Stimulated activated CD4-positive, alpha-beta T cell treated with anti-CD3 and anti-CD28 coated beads, Interleukin-4, amount 100 ng/mL, for 24 hours (primary cell): ENCODE data around the gene ABHD4.
"Not testable (repeated sequence)": the region's sequence is repeated elsewhere in the genome, so short reads cannot be mapped to it uniquely, and the experiment has no call there.

ENCODE experiments used
- DNase-seq: peaks from one replicate; pipeline ENCODE4 v3.0.0-alpha.2; 2020

The ABHD4 gene

DNA sequence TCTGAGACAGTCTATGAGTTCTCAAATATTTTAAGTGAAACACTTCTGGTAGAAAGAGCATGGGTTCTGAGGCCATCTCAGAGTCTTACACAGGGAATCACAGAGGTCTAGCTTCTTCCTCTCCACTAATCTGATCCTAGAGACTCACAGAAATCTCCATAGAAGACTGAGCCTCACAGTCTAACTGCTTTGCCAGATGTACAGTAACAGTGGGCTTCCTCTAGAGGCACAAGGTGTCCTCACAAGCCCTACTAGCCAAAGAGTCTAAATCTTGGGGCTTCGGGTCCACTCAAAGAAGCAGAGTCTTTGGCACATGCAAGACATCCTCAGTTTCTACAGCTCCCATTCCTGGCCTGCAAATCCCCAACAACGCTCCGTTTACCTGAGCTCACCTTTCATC is 32.0 kb downstream of the ABHD4 start:
- no peak for DNase-seq

DNA sequence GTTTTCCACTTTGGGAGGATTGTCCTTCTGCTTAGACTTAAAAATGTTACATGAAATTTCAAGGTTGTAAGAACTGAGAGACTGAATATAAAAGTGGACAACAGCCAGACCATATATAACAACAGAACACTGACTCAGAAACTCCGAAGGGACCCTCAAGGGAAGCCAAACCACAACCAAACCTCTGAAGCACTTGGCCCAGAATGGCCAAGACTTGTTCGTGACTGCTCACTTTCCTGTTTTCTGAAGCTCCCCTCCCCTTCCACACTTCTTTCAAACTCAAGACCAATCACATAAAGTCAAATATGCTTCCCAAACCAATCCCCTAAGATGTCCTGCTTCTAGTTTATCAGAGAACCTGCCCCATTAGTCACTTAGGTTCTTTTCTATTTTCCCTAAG is 32.4 kb downstream of the ABHD4 start:
- DNase-seq = no peak

- no peak for DNase-seq
These were observed 36.3 kb downstream of the ABHD4 start for GRCh38 chr14:22634233-22634900.

GRCh38 chr14:22635980-22636379 is 37.9 kb downstream of the ABHD4 start:
- DNase-seq = not testable (repeated sequence)

GRCh38 chr14:22640192-22640591 is 42.1 kb downstream of the ABHD4 start:
- no peak for DNase-seq

DNA sequence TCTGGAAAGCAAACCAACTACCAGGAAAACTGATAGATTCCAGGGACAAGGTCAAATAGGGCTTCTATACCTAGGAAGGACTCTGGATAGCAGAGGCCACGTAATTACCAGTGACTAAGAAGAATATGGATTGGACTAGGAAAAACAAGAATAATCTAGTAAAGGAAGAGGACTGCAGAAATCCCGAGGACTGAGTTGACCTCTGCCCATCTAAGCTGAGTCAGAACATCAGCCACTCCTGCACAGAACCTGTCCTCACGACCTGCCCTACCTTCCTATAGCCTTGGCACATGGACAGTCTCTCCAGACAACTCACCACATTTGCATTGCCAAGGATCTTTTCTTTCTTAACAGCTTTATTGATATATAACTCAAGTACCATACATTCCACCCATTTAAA is 43.7 kb downstream of the ABHD4 start:
- DNase-seq = no peak

- DNase-seq = no peak
These were observed 46.2 kb downstream of the ABHD4 start, which contains the start of gene OR6J1 for GRCh38 chr14:22644305-22644635. Gene OR6J1, minus strand, starts transcription at chr14:22644352. Its CDS starts 9,541 bp downstream, at chr14:22634811.

DNA sequence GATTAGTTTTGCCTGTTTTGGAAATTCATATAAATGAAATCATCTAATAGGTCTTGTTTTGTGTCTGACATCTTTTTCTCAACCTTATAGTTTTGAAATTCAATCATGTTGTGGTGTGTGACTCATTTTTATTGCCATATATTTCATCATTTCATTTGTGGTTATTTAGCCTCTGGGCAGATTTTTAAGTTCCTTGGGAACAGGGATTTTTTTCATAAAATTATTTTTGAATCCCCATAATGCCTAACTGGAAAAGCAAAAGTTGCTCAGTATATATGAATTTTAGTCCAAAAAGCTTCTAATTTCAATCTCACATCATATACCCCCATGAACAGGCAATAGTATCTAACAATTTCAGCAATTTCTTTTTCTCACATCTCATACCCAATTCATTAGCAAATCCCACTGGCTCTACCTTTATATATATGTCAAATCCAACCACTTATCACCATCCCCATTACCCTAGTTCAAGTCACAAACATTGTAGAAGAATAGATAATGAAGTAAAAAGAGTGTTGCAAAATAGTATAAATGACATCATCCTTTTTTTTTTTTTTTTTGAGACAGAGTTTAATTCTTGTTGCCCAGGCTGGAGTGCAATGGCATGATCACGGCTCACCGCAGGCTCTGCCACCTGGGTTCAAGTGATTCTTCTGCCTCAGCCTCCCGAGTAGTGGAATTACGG is 48.6 kb downstream of the ABHD4 start:
- no peak for DNase-seq

GRCh38 chr14:22648506-22648905 is 50.4 kb downstream of the ABHD4 start:
- no peak for DNase-seq

- no peak for DNase-seq
These were observed 52.1 kb downstream of the ABHD4 start for GRCh38 chr14:22650046-22650739.

DNA sequence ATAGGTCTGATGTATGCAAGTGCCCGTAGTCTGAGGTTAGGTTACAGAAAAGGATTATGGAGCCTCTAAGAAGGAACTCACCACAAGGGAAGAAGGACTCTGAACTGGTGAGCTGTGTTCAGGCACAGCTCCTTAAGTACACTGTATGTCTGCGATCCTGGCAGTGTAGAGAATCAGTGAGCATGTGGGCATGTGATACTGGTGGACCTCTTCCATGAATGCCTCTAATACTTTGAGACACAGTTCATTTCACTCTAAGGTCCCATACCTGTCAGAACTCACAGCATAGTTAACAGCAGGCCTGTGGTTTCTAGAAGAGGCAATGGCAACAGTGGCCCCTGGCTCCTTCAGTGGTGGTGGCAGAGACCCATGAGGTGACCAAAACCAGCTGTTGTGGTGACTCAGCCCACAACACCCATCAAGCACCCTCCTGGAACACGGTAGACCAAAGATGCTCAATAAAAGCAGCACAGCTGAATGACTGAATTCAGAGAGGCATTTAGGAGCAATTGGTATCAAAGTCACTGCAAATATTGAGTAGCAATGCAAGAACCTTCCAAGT is 52.9 kb downstream of the ABHD4 start:
- no peak for DNase-seq

DNA sequence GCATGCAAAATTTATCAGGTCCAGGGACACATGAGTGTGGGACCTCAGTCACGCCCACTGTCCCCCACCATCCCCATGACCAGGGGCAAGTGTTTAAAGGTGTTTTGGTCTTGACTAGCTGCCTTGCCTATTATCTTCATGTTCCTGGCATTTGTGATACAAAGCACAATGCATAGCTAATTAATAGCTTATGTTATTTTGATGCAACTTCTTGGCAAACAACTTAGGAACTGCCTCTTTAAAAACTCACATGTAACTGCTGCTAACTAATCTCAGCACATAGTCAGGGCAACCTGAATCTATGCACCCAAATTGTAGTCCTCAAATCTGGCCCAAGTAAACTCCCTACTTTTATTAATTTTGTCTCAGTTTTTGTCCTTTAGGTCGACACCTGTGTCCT is 53.5 kb downstream of the ABHD4 start:
- DNase-seq = no peak

DNA sequence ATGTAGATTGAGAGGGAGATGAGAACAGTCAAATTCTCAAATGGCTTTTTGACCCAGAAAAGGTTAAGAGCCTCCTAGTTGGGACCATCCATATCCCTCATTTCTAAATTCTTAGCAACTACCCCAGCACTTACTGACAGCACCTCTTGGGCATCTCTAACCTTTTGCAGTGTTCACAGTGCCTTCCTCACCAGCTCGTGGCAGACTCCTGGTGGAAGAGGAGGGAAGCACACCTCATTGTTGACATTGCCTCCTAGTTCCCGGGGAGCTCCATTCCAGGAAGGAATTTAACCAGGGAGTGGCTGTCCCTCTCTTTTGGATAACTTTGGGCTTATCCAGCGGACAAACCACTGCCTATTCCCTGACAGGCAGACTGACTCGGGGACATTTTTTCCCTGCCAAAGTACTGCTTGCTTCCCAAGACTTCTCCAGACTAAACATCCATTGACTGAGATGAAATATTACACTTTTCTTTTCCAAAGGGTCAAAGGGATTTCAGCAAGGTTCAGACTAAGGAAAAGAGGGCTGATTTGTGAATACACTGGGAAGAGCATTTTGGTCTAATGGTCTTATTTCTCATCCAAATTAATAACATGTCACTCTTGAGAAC is 55.0 kb downstream of the ABHD4 start:
- DNase-seq = peak; percentile 63

DNA sequence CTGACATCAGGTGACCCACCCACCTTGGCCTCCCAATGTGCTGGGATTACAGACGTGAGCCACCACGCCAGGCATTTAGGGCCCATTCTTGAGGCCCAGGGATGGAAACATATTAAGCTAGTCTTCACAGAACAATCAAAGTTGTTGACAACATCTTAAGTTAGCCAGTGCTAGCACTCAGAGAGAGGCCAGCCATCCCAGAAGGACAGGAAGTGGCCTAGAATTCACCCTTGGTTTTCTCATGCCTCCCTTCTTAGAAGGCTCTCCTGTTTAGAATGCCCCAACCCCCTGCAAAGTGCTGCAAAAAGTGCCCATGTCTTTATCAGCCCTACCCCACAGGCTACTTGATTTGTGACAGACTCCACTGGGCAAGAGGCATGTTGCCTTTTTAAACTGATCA is 58.1 kb downstream of the ABHD4 start:
- no peak for DNase-seq

- DNase-seq = no peak
These were observed 59.0 kb downstream of the ABHD4 start for GRCh38 chr14:22656945-22657731.

DNA sequence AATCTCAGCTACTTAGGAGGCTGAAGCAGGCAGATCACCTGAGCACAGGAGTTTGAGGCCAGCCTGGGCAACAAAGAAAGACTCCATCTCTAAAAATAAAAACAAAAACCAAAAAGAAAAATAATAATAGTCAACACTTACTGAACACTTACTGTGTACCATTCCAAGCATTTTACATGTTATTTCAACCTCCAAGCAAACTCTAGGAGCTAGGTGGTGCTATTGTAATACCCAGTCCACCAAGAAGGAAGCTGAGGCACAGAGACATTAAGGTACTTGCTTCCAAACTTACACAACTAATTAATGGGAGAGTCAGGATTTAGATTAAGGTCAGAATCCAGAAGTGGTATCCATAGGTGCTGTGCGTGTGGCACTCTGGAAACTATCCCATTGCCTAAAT is 59.8 kb downstream of the ABHD4 start:
- DNase-seq = no peak

DNA sequence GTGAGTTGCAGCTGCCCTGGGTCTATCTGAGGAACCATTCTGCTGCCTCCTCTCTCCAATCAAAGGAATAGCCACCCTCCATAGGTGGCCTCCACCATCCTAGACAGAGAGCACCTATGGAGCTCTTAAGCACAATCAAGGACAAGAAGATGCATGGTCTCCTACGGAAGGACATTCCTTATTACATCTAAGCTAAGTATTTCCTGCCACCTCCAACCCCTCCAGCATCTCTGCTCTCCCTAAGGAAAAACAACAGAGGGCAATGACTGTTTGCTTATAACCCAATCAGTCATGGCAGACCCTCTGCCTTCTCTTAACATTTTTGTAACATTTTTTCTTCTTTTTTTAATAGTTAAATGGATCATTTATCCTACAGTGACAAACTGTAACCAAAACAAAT is 60.8 kb downstream of the ABHD4 start:
- DNase-seq = no peak

GRCh38 chr14:22660654-22661053 is 62.6 kb downstream of the ABHD4 start:
- no peak for DNase-seq
